Measurements from ENCODE around the gene AMPH. TPM values are rescaled to one million over a fixed set of nuclear protein-coding genes. Genes with fewer than 3 reads are reported as not detected.

Gene AMPH
- total and polyA plus RNA-seq, 3 experiments from 2014 or later, result 0.18 TPM; not detected in 2

DNA sequence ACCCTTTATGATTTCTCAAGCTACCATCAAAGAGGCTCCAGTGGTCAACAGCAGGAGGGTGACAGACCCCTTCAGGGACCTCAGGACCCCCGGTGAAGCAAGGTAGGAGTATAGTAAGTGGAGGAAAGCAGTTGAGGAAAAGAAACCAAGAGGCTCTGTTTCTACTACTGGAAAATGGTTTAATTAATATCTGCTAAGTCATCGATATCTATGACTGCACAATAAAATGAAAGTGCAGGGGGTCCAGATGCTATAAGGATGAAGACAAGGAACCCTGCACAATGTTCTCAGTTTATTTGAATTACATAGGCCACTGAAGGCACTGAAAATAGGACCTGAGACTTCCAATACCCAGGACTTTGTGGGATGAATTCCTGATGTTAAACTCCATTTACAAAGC lies 23.7 kb downstream of the AMPH start:
- no peak overlapping the region for H3K27ac Mint-ChIP-seq
- ChIA-PET CTCF (no interaction called here), POLR2A (no interaction called here)

DNA sequence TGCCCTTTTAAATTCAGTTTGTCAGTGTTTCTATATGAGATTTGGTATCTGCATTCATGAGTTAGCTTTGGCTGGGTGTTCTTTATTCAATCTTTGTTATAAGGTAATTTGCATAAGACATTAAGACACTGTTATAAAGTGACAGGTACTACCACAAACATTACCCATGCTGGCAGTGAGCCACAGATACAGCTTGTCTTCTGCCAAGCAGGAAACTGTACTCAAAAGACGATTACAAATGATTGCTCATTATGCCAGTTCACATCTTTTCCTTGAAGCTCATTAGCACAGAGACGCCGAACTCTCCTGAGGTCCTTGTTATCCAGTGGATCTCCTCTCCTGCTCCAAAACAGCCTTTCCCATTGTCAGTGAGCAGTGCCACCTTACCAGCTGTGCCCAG lies 30.4 kb downstream of the AMPH start:
- Mint-ChIP-seq H3K4me3 (no peak overlapping the region), H3K27ac (no peak overlapping the region), H3K9me3 (no peaks in the 10 kb centered on the region), H3K27me3 (peaks cover 3 to 20% of the 10 kb centered on the region in 2 donors), H3K4me1 (no peaks in the 10 kb centered on the region), H3K36me3 (no peaks in the 10 kb centered on the region)
- ChIA-PET POLR2A (no interaction called here), CTCF (no interaction called here)
- Histone ChIP-seq H3K4me1 (ENCODE audit: insufficient read depth, low read length) (no peaks in the 10 kb centered on the region), H3K27me3 (ENCODE audit: insufficient read depth, low read length, poor library complexity, severe bottlenecking) (no peaks in the 10 kb centered on the region), H3K36me3 (ENCODE audit: insufficient read depth, low read length) (no peaks in the 10 kb centered on the region), H3K9me3 (ENCODE audit: low read length) (no peaks in the 10 kb centered on the region), H3K27ac (ENCODE audit: low read depth, low read length) (no peak overlapping the region), H3K4me3 (ENCODE audit: low read length) (no peak overlapping the region)
- no peak for DNase-seq

More for the DNA sequence above, 23.7 kb downstream of the AMPH start:
- Histone ChIP-seq H3K4me1 (ENCODE audit: insufficient read depth, low read length) (no peaks in the 10 kb centered on the region), H3K36me3 (ENCODE audit: insufficient read depth, low read length) (no peaks in the 10 kb centered on the region), H3K9me3 (ENCODE audit: low read length) (no peaks in the 10 kb centered on the region), H3K27me3 (ENCODE audit: insufficient read depth, low read length, poor library complexity, severe bottlenecking) (no peaks in the 10 kb centered on the region), H3K27ac (ENCODE audit: low read depth, low read length) (no peak overlapping the region), H3K4me3 (ENCODE audit: low read length) (no peak overlapping the region)
- Mint-ChIP-seq H3K9me3 (no peaks in the 10 kb centered on the region), H3K27me3 (peaks cover 5 to 48% of the 10 kb centered on the region in 2 donors), H3K36me3 (no peaks in the 10 kb centered on the region), H3K4me3 (no peak overlapping the region), H3K4me1 (no peaks in the 10 kb centered on the region)
- no peak for DNase-seq

DNA sequence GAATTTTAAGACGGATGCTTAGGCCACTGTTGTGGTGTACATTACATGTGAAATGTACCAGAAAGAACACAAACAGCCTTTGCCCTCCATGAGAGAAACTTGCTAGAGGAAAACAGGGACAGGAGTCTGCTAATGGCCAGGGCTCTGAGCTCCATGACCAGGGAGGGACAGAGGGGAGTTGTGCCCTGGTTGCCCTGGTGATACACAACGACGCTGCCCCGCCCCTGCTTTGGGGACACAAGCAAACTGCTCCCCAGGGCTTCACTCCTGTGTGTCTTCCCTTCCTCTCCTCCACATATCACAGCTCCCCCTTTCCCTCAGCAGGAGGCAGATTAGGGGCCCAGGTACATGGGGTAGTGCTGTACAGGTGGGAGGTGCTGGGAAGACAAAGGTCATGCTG lies 36.2 kb downstream of the AMPH start:
- peaks cover 2 to 19% of the 10 kb centered on the region in 2 donors for H3K27me3 Mint-ChIP-seq

DNA sequence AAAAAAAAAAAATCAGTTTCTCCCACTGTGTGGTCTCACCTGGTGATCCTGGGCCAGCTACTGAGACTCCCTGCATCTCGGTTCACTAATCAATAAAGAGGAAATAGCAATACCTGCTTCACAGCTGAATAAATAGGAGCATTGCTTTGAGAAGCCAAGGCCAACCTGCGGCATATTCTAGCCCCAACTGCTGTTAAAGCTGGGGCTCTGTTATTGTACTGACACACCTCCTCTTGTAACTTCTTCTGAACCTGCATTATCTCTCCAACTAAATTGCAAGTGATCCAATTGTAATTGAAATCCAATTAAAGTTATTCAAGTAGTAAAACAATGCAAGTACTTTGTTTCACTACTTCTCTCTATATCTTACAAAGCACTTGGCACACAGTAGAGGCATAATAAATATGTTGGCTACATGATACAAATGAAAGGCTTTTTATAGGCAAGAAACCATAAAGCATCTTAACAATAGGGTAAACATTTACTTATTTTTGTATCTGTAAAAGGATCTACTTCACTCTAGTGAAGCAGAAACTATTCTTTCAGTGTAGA lies 38.4 kb downstream of the AMPH start:
- CTCF ChIA-PET, result no interaction called here
- H3K36me3 ChIP-seq (ENCODE audit: insufficient read depth, low read length), result no peaks in the 10 kb centered on the region

More for the DNA sequence above, 36.2 kb downstream of the AMPH start:
- Mint-ChIP-seq H3K27ac (no peak overlapping the region), H3K36me3 (no peaks in the 10 kb centered on the region), H3K4me3 (no peak overlapping the region), H3K9me3 (no peaks in the 10 kb centered on the region), H3K4me1 (no peaks in the 10 kb centered on the region)
- no peak for DNase-seq
- Histone ChIP-seq H3K9me3 (ENCODE audit: low read length) (no peaks in the 10 kb centered on the region), H3K4me1 (ENCODE audit: insufficient read depth, low read length) (no peaks in the 10 kb centered on the region), H3K36me3 (ENCODE audit: insufficient read depth, low read length) (no peaks in the 10 kb centered on the region), H3K27ac (ENCODE audit: low read depth, low read length) (no peak overlapping the region), H3K4me3 (ENCODE audit: low read length) (no peak overlapping the region), H3K27me3 (ENCODE audit: insufficient read depth, low read length, poor library complexity, severe bottlenecking) (no peaks in the 10 kb centered on the region)
- ChIA-PET CTCF (no interaction called here), POLR2A (no interaction called here)

DNA sequence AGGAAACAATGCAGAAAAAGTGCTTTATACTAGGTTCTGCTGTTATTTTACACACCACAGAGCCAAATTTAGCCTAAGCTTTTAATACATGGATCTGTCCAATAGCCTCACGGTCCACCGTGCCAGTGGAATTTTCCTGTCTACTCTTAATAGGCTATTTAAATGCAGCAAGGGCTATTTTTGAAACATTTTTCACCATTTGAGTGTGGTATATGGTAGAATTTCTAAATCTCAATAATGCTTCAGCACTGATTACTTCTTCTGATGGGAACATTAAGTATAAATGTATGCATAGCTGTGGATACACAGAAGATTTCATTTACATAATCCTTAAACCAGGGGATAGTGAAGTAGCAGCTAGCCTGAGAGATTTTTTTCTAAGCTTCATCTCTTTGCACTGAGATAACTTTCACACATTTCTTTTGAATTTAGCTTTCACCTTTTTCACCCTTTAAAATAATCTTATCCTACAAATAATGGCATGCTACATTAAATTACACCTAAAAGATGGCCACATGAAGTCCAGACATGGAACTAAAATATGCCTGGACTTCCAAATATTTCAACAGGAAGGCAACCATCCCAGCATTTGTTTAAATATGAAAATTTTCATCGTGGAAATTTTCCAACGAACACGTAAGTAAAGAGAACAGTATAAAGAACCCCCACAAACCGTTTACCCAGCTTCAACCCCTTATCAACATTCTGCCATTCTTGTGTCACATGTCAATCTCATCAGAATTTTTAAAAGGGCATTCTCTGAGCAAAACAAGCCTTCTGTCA lies 45.4 kb downstream of the AMPH start:
- Histone ChIP-seq H3K36me3 (ENCODE audit: insufficient read depth, low read length) (no peaks in the 10 kb centered on the region), H3K27me3 (ENCODE audit: insufficient read depth, low read length, poor library complexity, severe bottlenecking) (no peaks in the 10 kb centered on the region), H3K4me1 (ENCODE audit: insufficient read depth, low read length) (no peaks in the 10 kb centered on the region), H3K9me3 (ENCODE audit: low read length) (no peaks in the 10 kb centered on the region), H3K27ac (ENCODE audit: low read depth, low read length) (no peak overlapping the region), H3K4me3 (ENCODE audit: low read length) (no peak overlapping the region)
- ChIA-PET CTCF (no interaction called here), POLR2A (no interaction called here)
- Mint-ChIP-seq H3K36me3 (no peaks in the 10 kb centered on the region), H3K9me3 (peaks cover 0 to 2% (median 0%) of the 10 kb centered on the region in 5 donors), H3K4me1 (no peaks in the 10 kb centered on the region), H3K27me3 (peaks cover 14 to 25% of the 10 kb centered on the region in 2 donors), H3K27ac (no peak overlapping the region), H3K4me3 (no peak overlapping the region)
- no peak for DNase-seq

More for the DNA sequence above, 38.4 kb downstream of the AMPH start:
- Mint-ChIP-seq H3K36me3 (no peaks in the 10 kb centered on the region), H3K27me3 (peaks cover 2 to 23% of the 10 kb centered on the region in 2 donors), H3K4me1 (no peaks in the 10 kb centered on the region), H3K9me3 (no peaks in the 10 kb centered on the region), H3K27ac (no peak overlapping the region), H3K4me3 (no peak overlapping the region)
- POLR2A ChIA-PET, result no interaction called here
- H3K4me1 ChIP-seq (ENCODE audit: insufficient read depth, low read length), result no peaks in the 10 kb centered on the region
- DNase-seq, result no peak
- H3K27ac ChIP-seq (ENCODE audit: low read depth, low read length), result no peak overlapping the region
- H3K27me3 ChIP-seq (ENCODE audit: insufficient read depth, low read length, poor library complexity, severe bottlenecking), result no peaks in the 10 kb centered on the region
- H3K4me3 ChIP-seq (ENCODE audit: low read length), result no peak overlapping the region
- H3K9me3 ChIP-seq (ENCODE audit: low read length), result no peaks in the 10 kb centered on the region

DNA sequence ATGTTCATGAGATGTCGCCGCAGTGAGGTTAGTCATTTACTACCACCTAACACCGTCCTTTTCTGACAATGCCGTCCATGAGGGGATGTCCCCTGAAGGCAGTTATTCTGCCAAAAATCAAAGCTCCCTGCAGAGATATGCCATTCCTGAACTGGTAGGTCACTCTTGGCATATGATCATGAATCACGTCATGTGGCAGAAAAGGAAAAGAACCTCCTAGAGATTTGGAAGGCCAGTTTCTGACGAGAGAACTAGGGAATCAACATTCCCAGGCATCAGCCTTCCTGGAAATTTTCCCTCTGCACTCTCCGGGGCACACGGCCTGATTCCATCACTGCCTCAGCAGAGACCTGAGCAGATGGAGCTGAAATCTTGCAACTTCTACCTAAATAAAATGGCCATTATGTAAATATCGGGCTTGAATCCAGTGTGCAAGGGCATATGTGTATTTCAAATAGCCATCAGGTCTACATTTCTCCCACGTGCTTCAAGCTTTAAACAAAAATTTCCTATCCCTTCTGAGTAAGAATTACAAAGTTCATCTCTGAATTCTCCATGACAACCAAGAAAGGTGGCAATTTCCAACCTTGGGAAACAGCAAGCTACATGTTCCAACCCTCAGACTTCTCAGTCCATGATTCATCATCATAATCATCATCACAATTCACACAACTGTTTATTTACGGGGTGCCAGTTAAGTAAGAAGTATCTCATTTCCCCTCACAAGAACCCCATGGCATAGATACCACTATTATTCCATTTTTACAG lies 46.5 kb downstream of the AMPH start:
- no peaks in the 10 kb centered on the region for H3K36me3 ChIP-seq (ENCODE audit: insufficient read depth, low read length)
- H3K4me1 Mint-ChIP-seq, result no peaks in the 10 kb centered on the region
- no peaks in the 10 kb centered on the region for H3K36me3 Mint-ChIP-seq
- no peak for DNase-seq
- no peaks in the 10 kb centered on the region for H3K27me3 ChIP-seq (ENCODE audit: insufficient read depth, low read length, poor library complexity, severe bottlenecking)
- peaks cover 18 to 24% of the 10 kb centered on the region in 2 donors for H3K27me3 Mint-ChIP-seq
- H3K4me3 ChIP-seq (ENCODE audit: low read length), result no peak overlapping the region
- no peak overlapping the region for H3K27ac ChIP-seq (ENCODE audit: low read depth, low read length)
- no peaks in the 10 kb centered on the region for H3K9me3 ChIP-seq (ENCODE audit: low read length)
- H3K4me1 ChIP-seq (ENCODE audit: insufficient read depth, low read length), result no peaks in the 10 kb centered on the region
- H3K27ac Mint-ChIP-seq, result no peak overlapping the region
- ChIA-PET POLR2A (no interaction called here), CTCF (no interaction called here)
- no peak overlapping the region for H3K4me3 Mint-ChIP-seq
- peaks cover 0 to 2% (median 0%) of the 10 kb centered on the region in 5 donors for H3K9me3 Mint-ChIP-seq

DNA sequence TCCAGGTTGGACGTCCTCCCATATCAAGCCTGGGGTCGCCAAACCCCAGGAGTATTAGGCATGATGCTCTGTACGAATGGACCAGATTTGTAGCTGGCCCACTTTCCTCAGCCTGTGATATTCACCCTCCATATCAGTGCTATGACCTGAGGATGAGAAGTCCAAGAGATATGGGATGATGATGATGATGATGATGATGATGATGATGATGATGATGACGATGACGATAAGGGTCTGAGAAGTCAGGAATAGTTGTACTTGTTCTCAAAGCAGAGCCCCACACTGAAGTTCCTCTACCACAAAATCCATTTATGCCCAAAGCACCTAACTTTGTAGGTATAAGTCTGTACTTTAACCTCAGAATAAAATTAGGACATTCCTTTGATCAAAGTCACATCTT lies 50.7 kb downstream of the AMPH start:
- peaks cover 0 to 2% (median 2%) of the 10 kb centered on the region in 5 donors for H3K9me3 Mint-ChIP-seq
- no peaks in the 10 kb centered on the region for H3K4me1 Mint-ChIP-seq
- H3K27ac Mint-ChIP-seq, result no peak overlapping the region
- Histone ChIP-seq H3K9me3 (ENCODE audit: low read length) (no peaks in the 10 kb centered on the region), H3K4me3 (ENCODE audit: low read length) (no peak overlapping the region), H3K27me3 (ENCODE audit: insufficient read depth, low read length, poor library complexity, severe bottlenecking) (no peaks in the 10 kb centered on the region), H3K27ac (ENCODE audit: low read depth, low read length) (no peak overlapping the region), H3K36me3 (ENCODE audit: insufficient read depth, low read length) (no peaks in the 10 kb centered on the region), H3K4me1 (ENCODE audit: insufficient read depth, low read length) (no peaks in the 10 kb centered on the region)
- H3K36me3 Mint-ChIP-seq, result no peaks in the 10 kb centered on the region
- POLR2A ChIA-PET, result no interaction called here
- DNase-seq, result no peak
- CTCF ChIA-PET, result no interaction called here
- no peak overlapping the region for H3K4me3 Mint-ChIP-seq
- peaks cover 20 to 21% of the 10 kb centered on the region in 2 donors for H3K27me3 Mint-ChIP-seq

DNA sequence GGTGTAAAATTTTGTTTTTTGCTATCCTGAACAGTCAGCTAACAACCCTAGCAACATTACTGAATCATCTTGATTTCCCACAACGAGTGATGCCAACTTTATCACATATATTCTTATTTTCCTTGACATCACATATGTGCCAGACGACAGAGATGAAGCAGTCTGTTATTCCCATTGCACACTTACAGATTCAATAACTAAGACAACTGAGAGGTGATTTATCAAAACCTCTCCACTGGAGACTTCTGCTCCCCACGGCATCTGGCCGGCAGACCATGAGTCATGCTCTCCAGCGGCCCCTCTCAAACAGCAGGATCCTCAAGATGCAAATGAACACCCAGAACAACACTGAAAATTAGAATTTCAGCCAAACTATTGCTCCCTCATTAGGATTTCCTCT lies 57.1 kb downstream of the AMPH start:
- Histone ChIP-seq H3K27me3 (ENCODE audit: insufficient read depth, low read length, poor library complexity, severe bottlenecking) (no peaks in the 10 kb centered on the region), H3K4me1 (ENCODE audit: insufficient read depth, low read length) (no peaks in the 10 kb centered on the region), H3K9me3 (ENCODE audit: low read length) (no peaks in the 10 kb centered on the region), H3K27ac (ENCODE audit: low read depth, low read length) (no peak overlapping the region), H3K4me3 (ENCODE audit: low read length) (no peak overlapping the region), H3K36me3 (ENCODE audit: insufficient read depth, low read length) (no peaks in the 10 kb centered on the region)
- CTCF ChIA-PET, result no interaction called here
- no peak overlapping the region for H3K4me3 Mint-ChIP-seq
- DNase-seq, result no peak
- H3K27me3 Mint-ChIP-seq, result peaks cover 4 to 8% of the 10 kb centered on the region in 2 donors
- POLR2A ChIA-PET, result no interaction called here
- peaks cover 0 to 3% (median 0%) of the 10 kb centered on the region in 5 donors for H3K9me3 Mint-ChIP-seq
- no peak overlapping the region for H3K27ac Mint-ChIP-seq
- H3K36me3 Mint-ChIP-seq, result no peaks in the 10 kb centered on the region
- H3K4me1 Mint-ChIP-seq, result no peaks in the 10 kb centered on the region
